H1 (cell line): ENCODE measurements around the gene PTPRR.

Experiments
- ASH2L ChIP-seq: fragments of 200-600, 300-600 bp; sonication (generic); IDR thresholded peaks from one replicate; pipeline ENCODE4 v1.7.1; 2017; ENCODE audit warnings: low read length
- CEBPB ChIP-seq: IDR thresholded peaks from 2 replicates; pipeline ENCODE4 v1.6.1; 2012; ENCODE audit warnings: low read depth, low read length
- CREB1 ChIP-seq: IDR thresholded peaks from 2 replicates; pipeline ENCODE4 v1.6.1; 2012; ENCODE audit warnings: inconsistent platforms
- CTCF ChIP-seq, 3 experiments: IDR thresholded peaks; 1 replicate in 2 of 3; 2 replicates in 1 of 3; pipeline versions ENCODE4 v1.5.1 to v1.6.1; 2011; ENCODE audit warnings: low read length in 3 of 3, mild to moderate bottlenecking in 3 of 3, inconsistent platforms in 2 of 3, low read depth in 1 of 3, moderate library complexity in 1 of 3; ENCODE audit not compliant: insufficient read depth in 1 of 3; ENCODE audit errors: control extremely low read depth in 1 of 3
- EP300 ChIP-seq, 2 experiments: IDR thresholded peaks; 1 replicate in 1 of 2; 2 replicates in 1 of 2; pipeline ENCODE4 v1.6.1; 2011 to 2012; ENCODE audit warnings: low read depth in 2 of 2, low read length in 2 of 2, mild to moderate bottlenecking in 2 of 2, borderline replicate concordance in 1 of 2, inconsistent platforms in 1 of 2, moderate library complexity in 1 of 2
- HDAC6 ChIP-seq: IDR thresholded peaks from one replicate; pipeline ENCODE4 v1.7.1; 2012; ENCODE audit warnings: low read depth, mild to moderate bottlenecking, inconsistent platforms, low read length, moderate library complexity
- POLR2A ChIP-seq, 2 experiments: IDR thresholded peaks; 1 replicate in 1 of 2; 2 replicates in 1 of 2; pipeline ENCODE4 v1.6.1; 2011; ENCODE audit warnings: low read depth in 2 of 2, low read length in 2 of 2, mild to moderate bottlenecking in 2 of 2; ENCODE audit errors: control extremely low read depth in 1 of 2
- POLR2AphosphoS5 ChIP-seq: IDR thresholded peaks from 2 replicates; pipeline ENCODE4 v1.6.1; 2011; ENCODE audit warnings: low read depth, low read length
- SUZ12 ChIP-seq: fragments of 200-600 bp; sonication (generic); IDR thresholded peaks from 2 replicates; pipeline ENCODE4 v1.6.1; 2012; ENCODE audit warnings: mild to moderate bottlenecking, inconsistent platforms, low read length, moderate library complexity, mixed read lengths
- YY1 ChIP-seq: IDR thresholded peaks from 2 replicates; pipeline ENCODE4 v1.6.1; 2011; ENCODE audit warnings: low read depth, mild to moderate bottlenecking, low read length

GRCh38 chr12:70664465-70664881, 256.1 kb downstream of the PTPRR start:
- no peak for TF ChIP-seq HDAC6
- TF ChIP-seq CTCF (IDR thresholded peaks at IDR 0.05; ENCODE audit: control extremely low read depth in 1 of 3, insufficient read depth in 1 of 3, low read depth in 1 of 3, low read length in 3 of 3) = no peak
- TF ChIP-seq YY1 = no peak
- no peak for TF ChIP-seq ASH2L
- no peak for TF ChIP-seq EP300 (IDR thresholded peaks at IDR 0.05; ENCODE audit: borderline replicate concordance in 1 of 2, low read depth in 2 of 2, low read length in 2 of 2)
- TF ChIP-seq CREB1 = no peak
- no peak for TF ChIP-seq SUZ12
- TF ChIP-seq POLR2A (IDR thresholded peaks at IDR 0.05; ENCODE audit: control extremely low read depth in 1 of 2, low read depth in 2 of 2, low read length in 2 of 2) = no peak
- TF ChIP-seq POLR2AphosphoS5 = no peak
- TF ChIP-seq CEBPB = no peak
